Stimulated activated CD4-positive, alpha-beta T cell treated with anti-CD3 and anti-CD28 coated beads, Interleukin-15, amount 100 ng/mL, for 48 hours (primary cell): ENCODE data around the gene ASPHD2.

Experiments
- DNase-seq, 2 donors: peaks; one replicate each; pipeline ENCODE4 v3.0.0-alpha.2; 2020; ENCODE audit warnings: low read depth in 2 of 2

Gene ASPHD2

DNA sequence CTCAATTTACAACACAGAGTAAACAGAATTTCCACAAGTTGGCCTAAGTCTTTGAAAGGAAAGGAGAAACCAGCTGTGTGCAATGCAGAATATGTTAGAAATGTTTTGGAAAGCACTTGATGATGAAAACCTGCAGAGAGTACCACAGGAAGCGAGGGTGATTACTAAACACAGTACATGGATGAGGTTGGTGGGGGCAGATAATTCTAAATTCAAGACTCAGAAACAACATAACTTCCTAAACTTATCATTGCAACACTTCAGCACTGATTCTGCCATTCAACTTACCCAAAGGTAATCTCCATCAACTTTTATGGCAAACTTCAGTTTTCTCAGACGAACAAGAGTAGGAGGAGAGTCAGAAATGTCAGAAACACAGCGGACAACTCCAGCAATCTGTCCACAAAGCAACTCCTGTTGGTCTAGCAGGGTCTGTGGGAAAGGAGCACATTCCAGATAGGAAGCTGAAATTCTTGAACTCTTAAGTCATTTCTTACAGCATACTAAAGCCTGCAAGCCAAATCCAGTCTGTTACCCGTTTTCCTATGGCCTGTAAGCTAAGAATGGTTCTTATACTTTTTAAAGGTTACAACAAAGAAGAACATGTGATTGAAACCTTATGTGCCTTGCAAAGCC is 47.8 kb downstream of the ASPHD2 start:
- DNase-seq, result no peak

DNA sequence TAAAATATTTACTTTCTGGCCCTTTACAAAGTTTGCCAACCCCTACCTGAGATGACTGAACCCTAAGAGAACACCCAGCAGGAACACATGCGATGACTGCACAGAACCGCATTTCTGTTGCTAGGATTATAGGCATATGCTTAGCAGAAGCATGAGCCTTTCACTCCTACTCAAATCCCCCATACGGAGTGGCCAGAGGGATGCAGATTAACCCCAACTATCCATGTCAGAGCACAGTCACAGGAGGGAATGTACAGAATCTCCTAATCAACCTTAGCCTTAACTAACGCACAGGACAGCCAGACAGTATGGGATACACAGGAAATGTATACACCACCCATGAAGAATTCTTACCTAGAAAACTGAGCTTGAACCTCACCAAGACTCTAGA is 48.3 kb downstream of the ASPHD2 start:
- no peak for DNase-seq

DNA sequence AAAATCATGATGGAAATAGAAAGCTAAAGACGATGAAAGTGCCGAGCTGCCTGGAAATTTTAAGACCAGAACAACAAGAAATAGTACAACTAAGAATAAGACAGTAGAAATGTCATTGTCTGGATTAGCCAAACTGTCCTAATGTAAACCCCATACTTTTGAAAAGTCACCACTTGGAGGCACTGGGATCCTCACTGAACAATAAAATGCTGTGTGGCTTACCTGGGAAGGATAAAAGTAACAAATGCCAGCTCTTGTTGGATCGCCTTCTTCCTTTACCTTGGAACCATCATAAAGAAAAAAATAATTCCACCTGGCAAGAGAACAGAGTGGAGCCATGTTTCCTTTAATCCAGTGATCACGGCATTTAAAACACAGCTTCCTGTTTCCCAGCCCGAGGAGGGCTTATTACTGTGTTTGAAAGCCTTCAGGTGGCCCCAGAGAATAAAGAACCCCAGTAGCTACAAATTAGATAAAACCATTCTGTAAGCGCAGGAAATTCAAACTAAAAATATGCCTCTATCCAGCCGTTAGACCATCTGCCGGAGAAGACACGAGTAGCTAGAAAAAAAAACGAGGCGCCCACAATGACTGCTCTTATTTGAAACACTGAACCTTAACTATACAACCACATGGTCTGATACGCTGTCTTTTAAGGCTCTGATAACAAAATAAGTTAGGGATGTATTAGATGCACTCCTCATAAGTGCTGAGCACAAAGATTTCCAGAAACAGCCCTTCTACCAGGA is 50.2 kb downstream of the ASPHD2 start:
- no peak for DNase-seq

DNA sequence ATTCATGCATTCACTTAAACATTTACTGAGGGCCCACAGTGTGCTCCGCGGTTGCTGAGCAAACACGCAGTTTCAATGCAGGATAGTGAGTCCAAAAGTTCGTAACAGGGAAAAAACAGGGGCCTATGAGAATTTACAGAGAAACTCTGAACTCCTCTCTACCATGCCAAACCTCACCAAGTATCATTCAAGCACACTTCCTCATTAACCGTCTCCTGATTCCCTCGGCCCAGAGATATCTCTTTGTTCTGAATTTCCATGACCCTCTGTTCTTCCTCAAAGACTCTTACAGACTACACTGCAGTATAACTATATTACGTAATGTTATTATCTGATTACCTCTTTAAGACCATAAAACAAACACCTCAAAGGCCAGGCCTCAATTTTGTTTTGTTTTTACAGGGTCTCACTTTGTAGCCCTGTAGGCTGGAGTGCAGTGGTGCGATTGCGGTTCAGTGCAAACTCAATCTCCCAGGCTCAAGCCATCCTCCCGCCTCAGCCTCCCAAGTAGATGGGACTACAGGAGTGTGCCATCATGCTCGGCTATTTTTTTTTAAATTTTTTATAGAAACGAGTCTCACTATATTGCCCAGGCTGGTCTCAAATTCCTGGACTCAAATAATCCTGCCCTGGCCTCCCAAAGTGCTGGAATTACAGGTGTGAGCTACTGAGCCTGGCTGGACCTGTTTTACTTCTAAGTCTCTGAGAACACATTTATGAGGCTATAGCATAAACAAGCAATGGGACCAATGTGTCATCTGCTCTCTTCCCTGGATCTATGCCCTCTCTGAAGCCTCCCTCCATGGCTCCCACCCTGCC is 50.9 kb downstream of the ASPHD2 start:
- no peak for DNase-seq

DNA sequence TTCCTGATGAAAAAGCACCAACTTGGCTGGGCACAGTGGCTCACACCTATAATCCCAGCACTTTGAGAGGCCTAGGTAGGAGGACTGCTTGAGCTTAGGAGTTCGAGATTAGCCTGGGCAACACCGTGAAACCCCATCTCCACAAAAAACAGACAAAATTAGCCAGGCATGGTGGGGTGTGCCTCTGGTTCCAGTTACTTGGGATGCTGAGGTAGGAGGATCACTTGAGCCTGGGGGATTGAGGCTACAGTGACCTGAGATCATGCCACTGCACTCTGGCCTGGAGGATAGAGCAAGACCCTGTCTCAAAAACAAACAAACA is 51.5 kb downstream of the ASPHD2 start:
- no peak for DNase-seq

DNA sequence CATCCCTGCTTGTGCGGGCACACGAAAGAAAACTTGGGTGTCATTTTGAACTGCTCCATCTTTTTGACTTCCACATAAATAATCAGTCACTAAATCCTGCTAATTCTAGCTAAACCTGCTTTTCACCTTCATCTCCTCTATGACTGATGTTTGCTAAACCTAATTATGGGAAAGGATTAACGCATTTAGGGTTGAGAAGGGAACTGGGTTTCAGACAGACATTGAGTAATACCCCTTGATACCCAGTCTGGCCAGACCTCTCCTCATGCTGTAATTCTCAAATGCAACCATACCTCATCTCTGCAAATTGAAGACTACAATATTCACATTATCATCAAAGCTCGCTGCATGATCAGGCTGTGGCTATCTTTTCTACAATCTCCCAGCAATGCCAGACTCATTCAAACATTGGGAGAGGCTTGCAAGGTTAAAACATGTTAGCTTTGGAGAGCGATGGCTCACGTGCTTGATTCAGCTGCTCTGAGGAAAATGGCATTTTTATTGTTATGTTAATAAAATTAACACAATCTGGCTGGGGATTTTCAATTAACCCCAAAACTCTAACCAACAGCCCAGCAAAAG is 52.1 kb downstream of the ASPHD2 start:
- no peak for DNase-seq

DNA sequence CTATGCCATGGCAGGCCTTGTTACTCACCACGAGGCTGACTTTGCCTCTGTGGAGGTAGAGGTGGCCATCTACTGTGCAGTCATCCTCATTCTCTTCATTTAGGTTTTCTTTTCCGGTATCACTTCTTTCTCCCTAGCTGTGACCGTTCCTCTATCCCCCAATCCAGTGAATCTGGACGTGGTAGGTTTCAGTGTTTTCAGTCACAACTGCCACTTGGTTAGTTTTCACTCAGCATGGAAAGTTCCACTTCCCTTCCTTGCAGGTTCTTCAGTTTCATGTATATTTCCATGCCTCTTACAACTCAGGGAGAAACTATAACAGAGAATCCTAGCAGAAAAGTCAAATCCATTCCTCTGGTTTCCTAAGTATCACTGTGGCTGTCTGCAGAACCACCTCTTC is 52.6 kb downstream of the ASPHD2 start:
- no peak for DNase-seq

DNA sequence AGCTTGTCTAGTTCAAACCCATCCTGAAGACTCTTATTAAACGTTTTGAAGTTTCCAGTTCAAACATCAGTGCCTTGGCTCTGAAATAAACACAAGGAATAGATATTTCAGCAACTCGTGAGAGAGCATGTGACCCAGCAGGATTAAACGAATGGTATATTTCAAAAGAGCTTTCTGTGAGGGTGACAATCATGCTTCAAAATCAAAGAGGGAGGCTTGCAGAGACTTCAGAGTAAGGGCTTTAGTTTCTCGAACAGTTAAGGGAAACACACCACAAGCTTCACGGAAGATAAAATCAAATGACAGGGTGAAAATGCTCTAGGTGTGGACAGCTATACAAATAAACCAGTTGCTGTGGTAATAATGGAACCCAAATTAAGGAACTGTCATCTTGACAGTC is 53.1 kb downstream of the ASPHD2 start:
- no peak for DNase-seq

DNA sequence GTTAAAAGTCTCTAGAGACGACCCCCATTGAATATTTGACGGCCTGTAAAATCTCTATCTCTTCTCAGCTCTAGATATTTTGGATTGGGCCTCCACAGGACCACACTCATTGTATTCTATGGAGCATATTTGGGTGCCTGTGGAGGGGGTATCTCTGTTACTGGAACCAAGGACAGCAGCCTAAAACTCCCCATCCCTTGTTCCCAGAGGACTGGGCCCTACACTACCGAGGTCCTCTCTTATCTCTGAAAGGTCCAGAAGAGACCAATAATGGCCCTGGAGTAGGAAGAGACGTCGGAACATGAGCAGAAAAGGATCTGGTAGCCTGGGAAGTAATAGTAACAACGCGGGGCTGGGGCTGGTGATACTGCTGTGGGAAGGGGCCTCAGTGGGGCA is 54.0 kb downstream of the ASPHD2 start:
- DNase-seq, result no peak

DNA sequence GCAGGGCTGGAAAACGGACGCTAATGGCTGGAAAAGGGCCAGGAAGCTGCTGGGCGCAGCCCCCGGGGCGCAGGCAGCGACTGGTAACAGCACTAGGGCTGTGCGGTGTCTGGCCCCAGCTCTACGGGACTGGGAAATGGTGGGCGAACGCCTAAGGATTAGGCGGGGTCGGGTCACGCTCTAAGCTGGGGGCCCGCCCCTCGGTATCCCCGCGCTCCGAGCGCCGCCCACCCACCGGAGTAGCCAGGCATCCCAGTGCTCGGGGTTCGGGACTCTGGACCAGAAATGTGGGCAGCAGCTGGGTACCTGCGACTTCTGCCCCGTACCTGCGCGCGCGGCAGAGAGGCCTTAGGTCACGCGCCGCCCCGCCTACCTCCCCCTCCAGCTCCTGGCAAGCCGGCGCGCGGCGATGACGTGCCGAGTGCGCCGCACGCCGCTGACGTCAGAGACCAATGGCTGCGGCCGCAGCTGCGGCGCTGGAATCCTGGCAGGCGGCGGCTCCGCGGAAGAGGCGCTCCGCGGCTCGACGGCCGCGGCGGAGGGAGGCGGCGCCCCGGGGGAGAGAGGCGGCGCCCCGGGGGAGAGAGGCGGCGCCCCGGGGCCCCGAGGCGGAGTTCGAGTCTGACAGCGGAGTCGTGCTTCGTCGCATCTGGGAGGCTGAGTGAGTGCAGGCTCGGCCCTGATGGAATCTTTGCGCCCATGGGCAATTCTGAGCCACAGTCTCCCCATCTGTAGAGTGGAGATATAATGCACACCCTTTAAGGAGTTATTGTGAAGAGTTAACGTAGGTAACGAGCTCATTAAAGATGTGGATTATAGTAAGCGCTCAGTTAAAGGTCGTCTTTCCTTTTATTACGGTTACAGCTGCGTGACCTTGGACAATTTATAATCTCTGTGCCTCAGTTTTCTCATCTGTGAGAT is 54.6 kb downstream of the ASPHD2 start, which contains the start of the genes HPS4 and SRRD:
Gene HPS4 (minus strand): TSS at position 345 of the 921 bp plus-strand sequence. CDS start 2,021 bp downstream, outside the sequence.
Gene SRRD (plus strand): TSS at position 439 of the 921 bp plus-strand sequence. CDS start 14 bp downstream, at position 453.
- peak; percentile 82 to 86 for DNase-seq

DNA sequence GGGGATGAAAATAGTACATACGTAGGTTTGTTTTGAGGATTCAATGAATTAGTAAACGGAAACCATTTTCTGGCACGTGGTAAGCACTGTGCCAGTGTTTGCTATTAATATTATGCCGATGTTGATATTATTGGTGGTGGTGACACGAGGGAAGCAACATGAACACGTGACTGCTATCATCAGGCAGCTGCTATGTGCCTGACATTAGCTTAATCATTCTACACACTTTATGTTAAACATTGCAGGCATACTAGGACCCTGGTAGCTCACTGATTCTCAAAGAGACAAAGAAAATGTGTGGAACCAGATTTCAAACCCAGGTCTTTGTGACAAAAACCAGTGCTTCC is 55.3 kb downstream of the ASPHD2 start:
- no peak for DNase-seq

DNA sequence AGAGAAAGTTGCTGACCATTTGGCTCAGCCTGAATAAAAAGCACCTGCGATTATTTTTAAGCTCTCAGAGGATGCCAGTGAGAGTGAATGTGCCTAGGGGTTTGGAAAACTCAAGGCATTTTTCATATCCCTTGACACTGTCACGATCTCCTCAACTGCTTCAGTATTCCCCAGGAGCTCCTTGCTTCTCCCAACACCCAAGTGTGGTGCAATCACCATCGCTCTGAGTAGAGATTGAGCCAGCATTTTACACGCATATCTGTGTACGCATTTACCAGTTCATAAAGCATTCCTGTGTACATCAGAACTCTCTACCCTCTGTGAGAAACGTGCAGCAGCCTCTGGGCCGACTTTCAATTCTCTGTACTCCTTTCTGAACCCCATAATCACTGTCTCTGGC is 56.0 kb downstream of the ASPHD2 start:
- DNase-seq, result no peak

DNA sequence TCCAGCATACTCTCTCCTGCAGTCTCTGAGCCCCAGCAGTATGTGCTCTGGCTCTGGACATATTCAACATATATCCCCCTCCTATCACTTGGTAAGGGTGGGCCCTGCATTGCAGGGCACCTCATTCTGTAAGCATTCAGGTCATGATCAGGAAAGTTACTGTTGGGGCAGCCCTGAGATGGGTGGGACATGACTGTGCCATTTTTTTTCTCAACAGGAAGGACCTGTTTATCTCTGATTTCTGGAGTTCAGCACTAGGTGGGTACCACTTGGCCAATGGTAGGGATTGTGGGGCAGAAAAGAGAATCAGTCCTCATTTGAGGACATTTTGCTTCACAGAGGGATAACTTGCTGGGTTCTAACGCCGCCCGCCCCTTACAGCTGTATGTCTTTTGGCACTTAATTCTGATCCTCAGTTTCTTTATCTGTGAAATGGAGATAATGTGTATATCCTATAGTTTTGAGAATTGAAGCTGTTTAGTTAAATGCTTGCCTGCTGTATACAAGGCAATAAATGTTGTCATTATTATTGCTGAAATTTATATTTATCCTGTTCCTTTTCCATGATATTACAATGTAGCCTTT is 56.8 kb downstream of the ASPHD2 start:
- DNase-seq, result no peak

DNA sequence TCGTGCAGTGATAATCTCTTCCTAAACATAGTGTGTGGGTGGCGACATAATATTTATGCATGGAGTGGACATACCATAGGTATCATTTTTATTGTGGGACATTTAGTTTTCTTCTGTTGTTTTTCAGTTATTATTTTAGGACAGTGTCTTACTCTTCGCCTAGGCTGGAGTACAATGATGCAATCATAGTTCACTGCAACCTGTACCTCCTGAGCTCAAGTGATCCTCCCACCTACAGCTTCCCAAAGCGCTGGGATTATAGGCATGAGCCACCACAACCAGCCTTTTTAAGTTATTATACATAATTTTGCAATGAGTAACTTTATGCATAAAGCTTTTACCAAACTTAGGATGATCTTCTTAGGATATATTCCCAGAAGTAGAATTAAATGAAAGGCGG is 57.3 kb downstream of the ASPHD2 start:
- DNase-seq, result no peak

DNA sequence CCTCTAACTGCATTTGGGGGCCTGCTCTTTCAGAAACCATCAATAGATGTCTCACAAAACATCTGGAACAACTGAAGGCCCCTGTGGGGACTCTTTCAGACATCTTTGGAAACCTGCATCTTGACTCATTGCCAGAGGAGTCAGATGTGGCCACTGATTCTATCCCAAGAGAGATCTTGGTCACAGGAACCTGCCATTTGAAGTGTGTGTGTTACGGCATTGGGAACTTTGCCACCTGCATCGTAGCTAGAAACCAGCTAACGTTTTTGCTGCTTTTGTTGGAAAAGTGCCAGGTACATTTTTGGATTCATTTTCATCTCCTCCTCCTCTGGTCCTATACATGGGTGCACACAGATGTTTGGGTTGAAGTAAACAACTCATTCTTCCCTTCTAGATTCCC is 58.9 kb downstream of the ASPHD2 start:
- DNase-seq, result no peak

DNA sequence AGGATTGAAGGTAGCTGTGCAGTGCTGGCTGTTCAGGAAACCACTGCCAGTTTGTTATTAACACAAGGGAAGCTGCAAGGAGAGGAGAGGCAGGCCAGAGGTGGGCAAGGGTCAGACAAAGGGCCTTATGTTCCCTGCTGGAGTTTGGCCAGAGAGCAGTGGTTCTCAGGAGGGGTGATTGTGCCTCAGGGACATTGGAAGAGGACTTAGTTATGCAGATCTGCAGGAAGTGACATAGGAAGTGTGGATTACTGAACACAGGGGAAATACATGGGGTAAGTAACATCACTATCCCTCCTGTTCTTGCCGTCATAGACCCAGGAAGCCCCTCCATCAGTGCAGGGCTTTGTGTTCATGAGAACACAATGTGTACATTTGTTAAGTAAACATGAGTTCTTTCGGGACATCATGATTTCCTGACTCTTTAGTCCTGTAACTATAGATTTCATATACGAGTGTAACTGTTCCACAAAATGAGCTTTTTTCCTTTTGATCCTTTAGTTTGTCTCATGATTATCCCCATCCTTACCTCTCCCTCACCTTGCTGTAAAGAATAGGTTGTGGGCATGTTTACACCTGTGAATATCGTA is 60.5 kb downstream of the ASPHD2 start:
- DNase-seq, result no peak

DNA sequence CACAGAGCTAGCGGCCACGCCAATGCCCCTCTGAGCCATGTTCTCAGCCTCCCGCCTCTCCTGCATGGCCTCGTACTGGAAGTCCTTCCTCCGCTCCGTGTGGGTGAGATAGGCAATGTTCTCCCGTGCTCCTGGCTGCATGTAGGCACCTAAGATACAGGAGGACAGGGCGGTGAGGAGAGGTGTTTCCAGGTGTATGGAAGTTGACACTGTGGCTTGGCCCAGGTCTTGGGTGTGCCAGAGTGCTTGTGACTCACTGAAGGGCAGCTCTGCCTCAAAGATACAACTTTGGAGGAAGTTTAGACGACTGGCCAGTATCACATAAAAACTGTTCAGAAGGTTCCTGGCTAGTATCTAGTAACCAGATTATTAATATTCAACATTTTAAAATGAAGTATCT is 63.2 kb downstream of the ASPHD2 start:
- no peak for DNase-seq

DNA sequence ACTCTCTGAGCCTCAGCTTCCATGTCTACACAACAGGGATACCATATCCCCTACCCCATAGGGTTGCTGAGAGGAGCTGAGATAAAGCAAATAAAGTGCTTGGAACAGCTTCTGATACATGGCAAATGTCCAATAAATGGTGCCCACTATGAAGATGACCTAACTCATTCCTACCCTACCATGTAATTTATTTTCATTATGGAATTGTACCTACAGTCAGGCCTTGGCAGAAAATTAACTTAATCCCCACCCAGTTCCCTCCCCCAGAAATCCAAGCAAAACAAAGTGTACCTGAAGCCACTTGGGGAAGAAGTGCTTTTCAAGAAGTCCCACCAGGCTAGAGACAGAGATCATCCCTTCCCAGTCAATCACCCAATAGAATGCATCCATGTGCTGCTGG is 65.4 kb downstream of the ASPHD2 start:
- no peak for DNase-seq
